Right atrium auricular region (tissue), 2 donors: ENCODE measurements around the gene TM4SF18. TPM values are rescaled to one million over a fixed set of nuclear protein-coding genes. Genes with fewer than 3 reads are reported as not detected.
A peak's percentile ranks its signal among the peaks of the same experiment; 100 is the strongest.
"Not testable (repeated sequence)": the region's sequence is repeated elsewhere in the genome, so short reads cannot be mapped to it uniquely, and the experiment has no call there.

Experiments used
- DNase-seq: peaks from one replicate; pipeline ENCODE4 v3.0.0-alpha.2; 2019; ENCODE audit warnings: low spot score
- H3K27ac ChIP-seq, 2 donors: fragments of 200-600 bp; sonication (generic); 1 replicate in 1 of 2; 2 replicates in 1 of 2; pipeline ENCODE4 v1.5.1; 2016 to 2019
- H3K27me3 ChIP-seq, 2 donors: fragments of 200-600 bp; sonication (generic); one replicate each; pipeline versions ENCODE4 v1.5.1 to v1.6.0; 2017 to 2019
- H3K36me3 ChIP-seq: fragments of 200-600 bp; sonication (generic); one replicate; pipeline ENCODE4 v1.5.1; 2016
- H3K4me1 ChIP-seq, 2 donors: fragments of 200-600 bp; sonication (generic); one replicate each; pipeline versions ENCODE4 v1.5.1 to v1.6.0; 2017 to 2019
- H3K4me3 ChIP-seq, 2 donors: fragments of 200-600 bp; sonication (generic); 1 replicate in 1 of 2; 2 replicates in 1 of 2; pipeline ENCODE4 v1.5.1; 2017 to 2019; ENCODE audit warnings: mild to moderate bottlenecking in 1 of 2, moderate library complexity in 1 of 2
- H3K9me3 ChIP-seq, 2 donors: fragments of 200-600 bp; sonication (generic); one replicate each; pipeline ENCODE4 v1.5.1; 2019
- CTCF ChIP-seq, 2 donors: fragments of 200-600 bp; sonication (generic); IDR thresholded peaks; one replicate each; pipeline ENCODE4 v1.5.1; 2019; ENCODE audit warnings: antibody characterized with exemption in 2 of 2
- total RNA-seq, 2 donors: library from RNA; depleted of rRNA; stranded (reverse); fragments of >200 nt; gene quantifications; one replicate each; pipeline ENCODE4 v1.1.0, GENCODE V29; 2016

The TM4SF18 gene
- 10 to 100 TPM in 1 of 2 donors, 1 to 10 TPM in 1; 6.7 to 13.8 TPM for total RNA-seq

GRCh38 chr3:149333176-149333859, at the start of gene TM4SF18:
Gene TM4SF18 (minus strand): TSS chr3:149333636. CDS start chr3:149333382, 254 bp downstream.
- Histone ChIP-seq H3K36me3 (no peaks in the 10 kb centered on the region), H3K4me3 (peak within 1 kb of the TSS; percentile 15 to 31), H3K27me3 (no peaks in the 10 kb centered on the region), H3K9me3 (no peaks in the 10 kb centered on the region), H3K27ac (peak within 1 kb of the TSS; percentile 29 to 49), H3K4me1 (no peaks in the 10 kb centered on the region)
- no peak for TF ChIP-seq CTCF (IDR thresholded peaks at IDR 0.05)
- DNase-seq, result no peak

- H3K4me1 ChIP-seq, result peaks cover 0 to 30% of the 10 kb centered on the region in 2 donors
- H3K27ac ChIP-seq, result no peak overlapping the region
- no peak for DNase-seq
- H3K27me3 ChIP-seq, result no peaks in the 10 kb centered on the region
- H3K36me3 ChIP-seq, result no peaks in the 10 kb centered on the region
- no peaks in the 10 kb centered on the region for H3K9me3 ChIP-seq
- no peak for TF ChIP-seq CTCF (IDR thresholded peaks at IDR 0.05)
- H3K4me3 ChIP-seq, result no peak overlapping the region
These were observed 49.1 kb upstream of the TM4SF18 start for GRCh38 chr3:149382518-149382917.

- H3K9me3 ChIP-seq, result no peaks in the 10 kb centered on the region
- no peaks in the 10 kb centered on the region for H3K27me3 ChIP-seq
- no peaks in the 10 kb centered on the region for H3K36me3 ChIP-seq
- peak overlapping the region; percentile 11 to 32 for H3K27ac ChIP-seq
- H3K4me1 ChIP-seq, result peaks cover 0 to 30% of the 10 kb centered on the region in 2 donors
- DNase-seq, result no peak
- H3K4me3 ChIP-seq, result no peak overlapping the region
- TF ChIP-seq CTCF (IDR thresholded peaks at IDR 0.05), result no peak
These were observed 48.6 kb upstream of the TM4SF18 start for GRCh38 chr3:149382101-149382467.

- Histone ChIP-seq H3K27ac (peak overlapping the region; percentile 11 to 32), H3K36me3 (no peaks in the 10 kb centered on the region), H3K9me3 (no peaks in the 10 kb centered on the region), H3K27me3 (no peaks in the 10 kb centered on the region), H3K4me1 (peaks cover 0 to 30% of the 10 kb centered on the region in 2 donors), H3K4me3 (no peak overlapping the region)
- no peak for DNase-seq
- no peak for TF ChIP-seq CTCF (IDR thresholded peaks at IDR 0.05)
These were observed 48.0 kb upstream of the TM4SF18 start for GRCh38 chr3:149381173-149382100.

- peaks cover 0 to 25% of the 10 kb centered on the region in 2 donors for H3K4me1 ChIP-seq
- H3K36me3 ChIP-seq, H3K4me3 ChIP-seq, H3K9me3 ChIP-seq, H3K27me3 ChIP-seq, DNase-seq, H3K27ac ChIP-seq: not testable (repeated sequence)
These were observed 46.8 kb upstream of the TM4SF18 start for GRCh38 chr3:149380220-149380619.
